Right lobe of liver (tissue), 4 donors: ENCODE measurements around the gene TM6SF1.

Experiments used
- POLR2A ChIP-seq: fragments of 450-650 bp; IDR thresholded peaks from one replicate; pipeline ENCODE4 v1.6.1; 2017; ENCODE audit warnings: antibody characterized with exemption, mild to moderate bottlenecking
- TF ChIP-seq, protein P1 (sequence below), 4 donors: fragments of 200-600 bp in 3 of 4; fragments of 450-650 bp in 1 of 4; IDR thresholded peaks; one replicate each; pipeline versions ENCODE4 v1.5.1 to v1.8.0; 2016 to 2022; ENCODE audit warnings: antibody characterized with exemption in 4 of 4, mild to moderate bottlenecking in 2 of 4
- donor health status: DM: no; HTN: no; CAD: no.
- donor health status: DM: no; HTN: no; CAD: no.
- donor health status: DM: no; HTN: yes; CAD: no.

DNA sequence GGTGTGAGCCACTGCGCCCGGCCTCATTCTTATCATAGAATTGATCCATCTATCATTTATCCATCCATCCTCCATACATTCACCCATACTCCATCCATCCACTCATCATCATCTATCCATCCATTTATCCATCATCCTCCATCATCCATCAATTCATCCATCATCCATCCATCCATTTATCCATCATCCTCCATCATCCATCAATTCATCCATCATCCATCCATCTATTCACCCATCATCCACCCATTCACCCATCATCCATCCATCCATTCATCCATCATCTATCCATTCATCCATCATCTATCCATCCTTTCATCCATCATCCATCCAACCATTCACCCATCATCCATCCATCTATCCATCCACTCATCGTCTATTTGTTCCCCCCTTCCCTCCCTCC lies 3.7 kb downstream of the TM6SF1 start:
- TF ChIP-seq, protein P1, sequence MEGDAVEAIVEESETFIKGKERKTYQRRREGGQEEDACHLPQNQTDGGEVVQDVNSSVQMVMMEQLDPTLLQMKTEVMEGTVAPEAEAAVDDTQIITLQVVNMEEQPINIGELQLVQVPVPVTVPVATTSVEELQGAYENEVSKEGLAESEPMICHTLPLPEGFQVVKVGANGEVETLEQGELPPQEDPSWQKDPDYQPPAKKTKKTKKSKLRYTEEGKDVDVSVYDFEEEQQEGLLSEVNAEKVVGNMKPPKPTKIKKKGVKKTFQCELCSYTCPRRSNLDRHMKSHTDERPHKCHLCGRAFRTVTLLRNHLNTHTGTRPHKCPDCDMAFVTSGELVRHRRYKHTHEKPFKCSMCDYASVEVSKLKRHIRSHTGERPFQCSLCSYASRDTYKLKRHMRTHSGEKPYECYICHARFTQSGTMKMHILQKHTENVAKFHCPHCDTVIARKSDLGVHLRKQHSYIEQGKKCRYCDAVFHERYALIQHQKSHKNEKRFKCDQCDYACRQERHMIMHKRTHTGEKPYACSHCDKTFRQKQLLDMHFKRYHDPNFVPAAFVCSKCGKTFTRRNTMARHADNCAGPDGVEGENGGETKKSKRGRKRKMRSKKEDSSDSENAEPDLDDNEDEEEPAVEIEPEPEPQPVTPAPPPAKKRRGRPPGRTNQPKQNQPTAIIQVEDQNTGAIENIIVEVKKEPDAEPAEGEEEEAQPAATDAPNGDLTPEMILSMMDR (IDR thresholded peaks at IDR 0.05) = no peak
- TF ChIP-seq POLR2A = no peak
